HUES48 (cell line): ENCODE measurements around the gene CIDEA.

Source experiments
- H3K27ac ChIP-seq: one replicate; pipeline ENCODE4 v1.7.0; 2013; ENCODE audit warnings: low read depth, low read length, inconsistent platforms
- H3K27me3 ChIP-seq: 2 replicates; pipeline ENCODE4 v1.6.1; 2013; ENCODE audit warnings: mild to moderate bottlenecking, low read length; ENCODE audit not compliant: control insufficient read depth, insufficient read depth
- H3K36me3 ChIP-seq: 2 replicates; pipeline ENCODE4 v1.6.1; 2013; ENCODE audit warnings: low read length; ENCODE audit not compliant: control insufficient read depth, insufficient read depth
- H3K4me1 ChIP-seq: 2 replicates; pipeline ENCODE4 v1.6.1; 2013; ENCODE audit warnings: mild to moderate bottlenecking, low read length; ENCODE audit not compliant: control insufficient read depth, insufficient read depth
- H3K4me3 ChIP-seq: 2 replicates; pipeline ENCODE4 v1.5.1; 2013; ENCODE audit warnings: mild to moderate bottlenecking, low read depth, low read length
- H3K9ac ChIP-seq: 2 replicates; pipeline ENCODE4 v1.6.1; 2013; ENCODE audit warnings: mild to moderate bottlenecking, low read depth, low read length, moderate library complexity
- H3K9me3 ChIP-seq: 2 replicates; pipeline ENCODE4 v1.6.1; 2013; ENCODE audit warnings: low read length; ENCODE audit not compliant: control insufficient read depth, insufficient read depth

Gene CIDEA

DNA sequence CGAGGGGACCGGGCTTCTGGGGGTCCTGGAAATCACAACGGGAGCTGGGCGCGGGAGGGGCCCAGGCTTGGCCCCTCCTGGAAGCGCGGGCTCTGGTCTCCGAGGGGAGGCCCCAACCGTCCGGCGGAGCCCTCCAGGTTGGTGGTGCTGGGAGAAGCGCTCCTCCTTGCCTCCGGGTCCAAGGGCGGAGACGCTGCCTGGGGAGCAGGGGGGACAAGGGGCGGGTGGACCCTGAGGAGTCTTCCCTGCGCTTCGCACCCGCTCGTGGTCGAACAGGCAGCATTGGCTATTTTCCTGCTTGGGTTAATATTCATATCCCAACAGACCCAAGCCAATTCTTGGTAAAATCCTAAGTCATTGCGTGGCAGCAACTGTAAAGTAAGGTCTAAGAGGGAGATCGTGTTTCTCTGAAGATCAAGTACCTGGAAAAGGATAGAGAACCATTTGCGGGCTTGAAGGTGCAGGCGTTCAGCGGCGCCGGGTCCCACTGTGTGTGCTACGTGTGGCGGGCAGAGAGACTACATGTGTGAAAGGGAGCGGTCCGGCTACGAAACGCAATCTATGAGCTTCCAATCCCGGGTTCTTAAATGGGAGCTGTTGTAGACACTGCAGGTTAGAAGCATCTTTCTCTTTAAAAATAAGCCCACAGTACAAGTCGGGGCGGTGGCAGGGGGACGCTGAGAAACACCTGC is 805 bp downstream of the CIDEA start:
- peak overlapping the region; percentile 66 for H3K4me3 ChIP-seq
- H3K9me3 ChIP-seq = no peaks in the 10 kb centered on the region
- H3K9ac ChIP-seq = no peak overlapping the region
- peaks cover 24% of the 10 kb centered on the region for H3K4me1 ChIP-seq
- H3K36me3 ChIP-seq = no peaks in the 10 kb centered on the region
- no peak overlapping the region for H3K27ac ChIP-seq
- H3K27me3 ChIP-seq = peaks cover 74% of the 10 kb centered on the region

DNA sequence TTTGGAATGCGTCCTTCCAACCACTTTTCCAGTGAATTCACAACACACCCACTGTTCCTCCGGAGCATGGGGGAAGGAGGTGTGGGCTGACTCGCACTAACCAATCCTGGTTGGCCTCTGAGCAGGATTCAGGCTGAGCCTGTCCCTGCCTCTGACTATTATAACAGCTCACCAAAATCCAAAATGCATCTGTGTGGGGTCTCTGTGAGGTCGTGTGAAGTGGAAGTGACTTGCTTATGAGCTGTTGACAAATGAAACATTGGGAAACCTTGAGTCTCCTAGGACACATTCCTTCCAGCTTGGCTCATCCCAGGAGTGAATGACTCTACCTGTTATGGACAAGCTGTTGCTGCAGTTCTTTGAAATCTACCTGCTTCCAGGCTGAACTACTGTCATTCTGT is 1.5 kb downstream of the CIDEA start:
- Histone ChIP-seq H3K4me3 (no peak overlapping the region), H3K27me3 (peaks cover 74% of the 10 kb centered on the region)

DNA sequence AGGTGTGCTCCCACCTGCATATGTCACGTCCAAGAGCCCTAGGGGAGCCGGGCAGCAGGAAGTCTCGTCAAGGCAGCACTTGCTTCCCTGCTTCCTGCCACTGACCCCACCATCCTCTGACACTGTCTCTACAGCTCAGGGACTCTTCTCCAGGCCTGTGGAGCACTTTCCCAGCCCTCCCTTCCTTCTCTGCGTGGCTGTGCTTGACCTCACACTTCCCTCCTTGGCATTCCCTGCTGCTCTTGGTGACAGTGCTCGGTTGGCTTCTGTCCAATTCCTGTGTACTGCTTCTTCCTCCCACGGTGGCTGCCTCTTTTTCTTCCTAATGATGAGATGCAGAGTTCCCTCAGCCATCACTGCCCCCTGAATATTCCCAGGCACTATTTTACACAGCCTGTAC is 2.8 kb downstream of the CIDEA start:
- Histone ChIP-seq H3K4me3 (no peak overlapping the region), H3K27me3 (peaks cover 62% of the 10 kb centered on the region), H3K4me1 (peaks cover 24% of the 10 kb centered on the region), H3K27ac (no peak overlapping the region), H3K9ac (no peak overlapping the region), H3K36me3 (no peaks in the 10 kb centered on the region), H3K9me3 (no peaks in the 10 kb centered on the region)

More for the DNA sequence above, 1.5 kb downstream of the CIDEA start:
- Histone ChIP-seq H3K4me1 (peaks cover 24% of the 10 kb centered on the region), H3K9me3 (no peaks in the 10 kb centered on the region), H3K36me3 (no peaks in the 10 kb centered on the region), H3K27ac (no peak overlapping the region), H3K9ac (no peak overlapping the region)

DNA sequence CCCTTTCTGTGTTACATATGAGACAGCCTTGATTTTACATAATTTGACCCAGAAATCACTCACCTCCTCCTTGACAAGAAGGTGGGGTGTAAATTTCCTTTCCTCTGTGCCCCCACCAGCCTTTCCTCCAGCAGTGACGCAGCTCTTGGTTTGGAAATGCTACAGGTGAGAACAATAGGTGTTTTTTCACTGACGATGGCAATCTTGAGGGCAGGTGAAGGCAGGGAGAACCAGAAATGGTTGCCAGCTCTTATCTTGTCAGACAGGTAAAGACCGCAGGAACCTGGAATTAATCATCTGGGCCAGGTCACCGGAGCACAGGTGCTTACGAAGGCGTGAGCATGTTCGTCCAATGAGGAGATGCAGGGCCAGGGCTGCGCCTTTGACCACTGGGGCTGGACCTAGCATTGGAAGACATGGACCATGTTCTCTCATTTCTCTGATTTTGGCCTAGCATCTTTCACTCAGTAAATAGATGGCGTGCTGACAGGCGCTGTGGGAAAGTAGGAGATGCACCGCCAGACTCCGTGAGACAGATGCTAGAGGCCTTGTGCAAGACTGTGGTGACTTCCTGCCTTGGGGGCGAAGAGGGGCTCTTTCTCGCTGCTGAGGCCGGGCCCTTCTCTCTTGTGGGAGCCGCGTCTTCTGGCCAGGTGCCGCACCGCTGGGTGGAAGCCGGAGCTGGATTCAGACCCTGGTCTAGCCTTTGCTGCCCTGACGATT is 4.0 kb downstream of the CIDEA start:
- Histone ChIP-seq H3K9ac (no peak overlapping the region), H3K9me3 (no peaks in the 10 kb centered on the region), H3K4me3 (no peak overlapping the region), H3K4me1 (peaks cover 22% of the 10 kb centered on the region), H3K36me3 (no peaks in the 10 kb centered on the region), H3K27ac (no peak overlapping the region), H3K27me3 (peaks cover 50% of the 10 kb centered on the region)

DNA sequence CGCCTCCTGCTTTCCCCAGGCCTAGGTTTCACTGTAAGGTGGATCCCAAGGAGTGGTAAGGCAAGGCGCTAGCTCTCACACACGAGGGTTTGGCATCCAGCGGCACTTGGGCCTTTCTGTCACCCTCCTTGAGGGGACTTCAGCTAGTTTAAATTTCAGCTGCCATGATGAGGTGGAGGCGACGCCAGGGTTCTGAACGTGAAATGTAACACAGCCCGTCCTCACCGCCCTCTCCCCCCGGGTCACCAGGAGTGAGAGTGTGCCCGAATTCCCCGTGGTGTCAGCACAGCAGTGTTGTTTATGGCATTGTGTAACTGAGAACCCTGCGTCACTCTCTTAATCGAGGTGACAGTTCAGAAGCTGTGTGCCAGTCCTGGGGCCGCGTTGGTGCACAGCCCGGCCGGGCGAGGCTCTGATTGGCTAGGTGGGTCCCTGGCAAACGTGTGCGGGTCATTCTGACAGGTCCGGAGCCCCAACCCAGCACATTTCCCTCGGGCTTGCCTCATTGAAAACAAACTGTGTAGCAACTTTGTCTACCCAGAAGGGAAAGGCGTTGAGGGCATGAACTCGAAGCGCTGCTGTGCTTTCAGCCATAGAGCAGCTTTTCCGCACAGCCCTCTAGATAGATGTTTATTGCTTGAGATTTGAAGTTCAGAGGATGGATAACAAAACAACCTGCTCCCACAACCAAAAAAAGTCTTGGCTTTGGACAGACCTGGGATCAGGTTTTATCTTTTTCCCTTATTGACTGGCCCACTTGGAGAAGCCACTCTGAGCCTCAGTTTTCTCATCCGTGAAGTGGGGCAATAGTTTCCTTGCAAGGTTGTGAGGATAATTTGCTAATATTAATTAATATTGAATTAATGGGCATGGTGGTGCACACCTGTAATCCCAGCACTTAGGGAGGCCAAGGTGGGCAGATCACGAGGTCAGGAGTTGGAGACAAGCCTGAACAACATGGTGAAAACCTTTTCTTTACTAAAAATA is 4.9 kb downstream of the CIDEA start:
- Histone ChIP-seq H3K4me3 (no peak overlapping the region), H3K36me3 (no peaks in the 10 kb centered on the region), H3K27ac (no peak overlapping the region), H3K9ac (no peak overlapping the region), H3K4me1 (peaks cover 14% of the 10 kb centered on the region), H3K9me3 (no peaks in the 10 kb centered on the region), H3K27me3 (peaks cover 42% of the 10 kb centered on the region)

DNA sequence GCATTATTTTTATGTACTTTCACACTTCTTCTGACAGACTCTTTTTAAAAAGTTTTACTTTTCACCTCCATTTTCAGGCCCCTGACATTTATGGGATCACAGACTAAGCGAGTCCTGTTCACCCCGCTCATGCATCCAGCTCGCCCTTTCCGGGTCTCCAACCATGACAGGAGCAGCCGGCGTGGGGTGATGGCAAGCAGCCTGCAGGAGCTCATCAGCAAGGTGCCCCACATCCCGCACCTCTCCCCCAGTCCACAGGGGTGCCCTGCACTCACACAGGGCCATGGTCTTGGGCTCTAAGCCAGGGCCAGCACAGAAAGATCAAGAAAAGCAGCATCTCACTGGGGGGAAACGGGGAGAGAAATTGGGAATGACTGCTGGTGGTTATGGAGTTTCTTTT is 8.6 kb downstream of the CIDEA start:
- H3K27ac ChIP-seq = no peak overlapping the region
- H3K4me3 ChIP-seq = no peak overlapping the region
- peaks cover 4% of the 10 kb centered on the region for H3K27me3 ChIP-seq
- no peaks in the 10 kb centered on the region for H3K36me3 ChIP-seq
- no peaks in the 10 kb centered on the region for H3K9me3 ChIP-seq
- H3K9ac ChIP-seq = no peak overlapping the region
- no peaks in the 10 kb centered on the region for H3K4me1 ChIP-seq

DNA sequence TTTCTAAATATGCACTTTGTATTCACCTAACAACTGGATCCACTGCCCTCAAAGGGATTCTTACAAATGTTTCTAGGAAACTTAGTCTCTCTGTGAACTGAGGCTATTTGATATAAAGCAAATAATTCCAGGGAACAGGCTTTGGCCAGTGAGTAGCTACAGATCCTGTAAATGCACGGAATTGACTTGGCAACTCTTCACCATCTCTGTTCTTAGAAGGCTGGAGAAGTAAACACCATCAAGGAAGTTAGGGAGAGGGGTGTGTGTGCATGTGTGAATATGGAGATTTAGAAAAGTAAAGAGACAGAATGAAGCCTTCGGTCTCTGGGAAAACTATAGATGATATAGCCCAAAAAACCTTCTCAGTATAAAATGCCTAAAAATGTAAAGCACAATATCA is 10.7 kb downstream of the CIDEA start:
- Histone ChIP-seq H3K27ac (no peak overlapping the region), H3K9me3 (no peaks in the 10 kb centered on the region), H3K27me3 (no peaks in the 10 kb centered on the region), H3K4me3 (no peak overlapping the region), H3K9ac (no peak overlapping the region), H3K36me3 (no peaks in the 10 kb centered on the region), H3K4me1 (no peaks in the 10 kb centered on the region)

DNA sequence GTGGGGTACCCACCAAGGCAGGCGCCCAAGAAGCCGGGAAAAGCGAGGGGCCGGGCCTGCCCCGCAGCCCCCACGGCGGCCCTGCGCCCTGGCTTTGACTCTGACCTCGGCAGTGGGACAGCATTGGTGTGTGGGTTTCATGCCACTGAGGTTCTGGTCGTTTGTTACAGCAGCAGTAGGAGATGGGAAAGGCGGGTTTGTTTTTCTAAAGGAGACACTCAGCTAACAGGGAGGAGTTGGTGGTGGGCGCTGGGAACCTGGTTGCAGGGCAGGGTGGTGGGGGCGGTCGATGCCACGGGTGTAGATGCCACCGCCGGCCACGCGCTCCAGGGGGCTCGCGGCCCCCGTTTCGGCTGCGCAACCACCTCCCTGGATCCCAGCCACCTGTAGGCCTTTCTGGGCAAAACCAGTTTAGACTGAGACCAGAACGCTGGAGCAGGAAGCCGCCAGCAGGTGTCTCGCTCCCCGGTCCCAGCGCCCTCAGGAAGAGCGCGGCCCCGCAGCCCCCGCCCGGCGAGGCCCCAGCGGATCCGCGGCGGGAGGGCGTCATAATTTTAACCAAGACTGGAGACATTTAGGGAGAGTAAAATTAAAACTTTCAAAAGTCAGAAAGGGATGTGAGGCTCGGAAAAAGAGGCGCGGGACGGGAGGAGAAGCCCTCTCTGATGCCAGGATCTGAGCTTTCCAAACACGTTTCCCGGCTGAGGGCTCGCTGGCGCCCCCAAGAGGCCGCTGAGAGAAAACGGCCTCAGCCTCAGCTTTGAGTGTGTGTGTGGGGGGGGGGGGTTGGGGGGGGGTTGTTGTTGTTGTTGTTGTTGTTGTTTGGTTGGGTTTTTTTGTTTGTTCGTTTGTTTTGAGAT is 17.4 kb downstream of the CIDEA start:
- Histone ChIP-seq H3K9ac (peak overlapping the region; percentile 92), H3K27me3 (no peaks in the 10 kb centered on the region), H3K36me3 (no peaks in the 10 kb centered on the region), H3K27ac (peak overlapping the region; percentile 66), H3K4me3 (peak overlapping the region; percentile 83), H3K4me1 (no peaks in the 10 kb centered on the region), H3K9me3 (no peaks in the 10 kb centered on the region)

DNA sequence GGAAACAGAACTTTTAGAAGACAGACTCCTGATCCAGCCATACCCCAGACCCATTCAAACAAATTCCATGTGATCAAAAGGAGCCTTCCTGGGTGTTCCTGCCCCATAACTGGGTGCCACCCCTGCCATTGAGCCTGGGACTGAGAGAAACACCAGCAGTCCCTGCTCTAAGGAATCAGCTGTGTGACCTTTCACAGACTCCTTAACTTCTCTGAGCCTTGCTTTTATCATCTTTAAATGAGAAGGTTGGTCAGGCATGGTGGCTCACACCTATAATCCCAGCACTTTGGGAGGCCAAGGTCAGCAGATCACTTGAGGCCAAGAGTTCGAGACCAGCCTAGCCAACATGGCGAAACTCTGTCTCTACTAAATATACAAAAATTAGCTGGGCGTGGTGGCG is 20.6 kb downstream of the CIDEA start:
- no peak overlapping the region for H3K9ac ChIP-seq
- H3K27ac ChIP-seq = no peak overlapping the region
- H3K36me3 ChIP-seq = no peaks in the 10 kb centered on the region
- no peak overlapping the region for H3K4me3 ChIP-seq
- peaks cover 15% of the 10 kb centered on the region for H3K4me1 ChIP-seq
- no peaks in the 10 kb centered on the region for H3K9me3 ChIP-seq
- H3K27me3 ChIP-seq = no peaks in the 10 kb centered on the region
